Loucy (cell line): Measurements from ENCODE around the gene VAPB.
"Not testable (repeated sequence)": the region's sequence is repeated elsewhere in the genome, so short reads cannot be mapped to it uniquely, and the experiment has no call there.

Experiments used
- H2AFZ ChIP-seq: fragments of 200-600 bp; sonication (generic); 2 replicates; pipeline ENCODE4 v1.6.0; 2016; ENCODE audit warnings: antibody characterized with exemption, mild to moderate bottlenecking, low read length, moderate library complexity
- H3F3A ChIP-seq: fragments of 200-600 bp; 2 replicates; pipeline ENCODE4 v1.6.0; 2016; ENCODE audit warnings: antibody characterized with exemption, low read depth, mild to moderate bottlenecking
- H3K27me3 ChIP-seq: fragments of 200-600 bp; sonication (generic); 2 replicates; pipeline ENCODE4 v1.6.1; 2014; ENCODE audit warnings: low read length, mild to moderate bottlenecking; ENCODE audit not compliant: insufficient read depth, poor library complexity, severe bottlenecking
- H3K36me3 ChIP-seq: fragments of 200-600 bp; sonication (generic); 2 replicates; pipeline ENCODE4 v1.6.1; 2016; ENCODE audit warnings: low read length; ENCODE audit not compliant: insufficient read depth
- H3K4me1 ChIP-seq: fragments of 200-600 bp; sonication (generic); 2 replicates; pipeline ENCODE4 v1.5.1; 2014; ENCODE audit warnings: low read length, mild to moderate bottlenecking; ENCODE audit not compliant: insufficient read depth, poor library complexity, severe bottlenecking
- H3K4me2 ChIP-seq: fragments of 200-600 bp; sonication (generic); 2 replicates; pipeline ENCODE4 v1.6.0; 2014; ENCODE audit warnings: antibody characterized with exemption, low read length, low read depth, mild to moderate bottlenecking; ENCODE audit not compliant: poor library complexity, severe bottlenecking
- H3K4me3 ChIP-seq: fragments of 200-600 bp; sonication (generic); 2 replicates; pipeline ENCODE4 v1.5.1; 2014; ENCODE audit warnings: low read length, mild to moderate bottlenecking, mixed read lengths; ENCODE audit not compliant: poor library complexity, severe bottlenecking
- H3K79me2 ChIP-seq: fragments of 200-600 bp; sonication (generic); 2 replicates; pipeline ENCODE4 v1.6.1; 2014; ENCODE audit warnings: low read length; ENCODE audit not compliant: insufficient read depth
- H3K9ac ChIP-seq: fragments of 200-600 bp; sonication (generic); 2 replicates; pipeline ENCODE4 v1.6.0; 2014; ENCODE audit warnings: mild to moderate bottlenecking, low read depth, low read length, moderate library complexity; ENCODE audit not compliant: poor library complexity, severe bottlenecking
- H3K9me2 ChIP-seq: fragments of 200-600 bp; sonication (generic); replicated peaks from 2 replicates; pipeline ENCODE4 v1.6.1; 2016; ENCODE audit warnings: low read depth, low read length, mixed read lengths
- H3K9me3 ChIP-seq: fragments of 200-600 bp; sonication (generic); 2 replicates; pipeline ENCODE4 v1.6.1; 2014; ENCODE audit warnings: mild to moderate bottlenecking, antibody characterized with exemption, low read length, low read depth; ENCODE audit not compliant: insufficient read depth
- H4K20me1 ChIP-seq: fragments of 200-600 bp; sonication (generic); 2 replicates; pipeline ENCODE4 v1.6.0; 2014; ENCODE audit warnings: antibody characterized with exemption, low read length, mild to moderate bottlenecking; ENCODE audit not compliant: insufficient read depth, poor library complexity, severe bottlenecking
- CTCF ChIP-seq: fragments of 200-600 bp; sonication (generic); conservative IDR thresholded peaks from 2 replicates; pipeline ENCODE4 v1.5.1; 2014; ENCODE audit warnings: mild to moderate bottlenecking, antibody characterized with exemption, low read length
- EZH2phosphoT487 ChIP-seq: fragments of 200-600 bp; IDR thresholded peaks from 2 replicates; pipeline ENCODE4 v1.6.1; 2018; ENCODE audit warnings: antibody characterized with exemption, mild to moderate bottlenecking, moderate library complexity, borderline replicate concordance

The VAPB gene

GRCh38 chr20:58407966-58408557, 19.0 kb downstream of the VAPB start:
- Histone ChIP-seq H3K9me3 (no peaks in the 10 kb centered on the region), H3F3A (no peaks in the 10 kb centered on the region), H3K9ac (no peak overlapping the region), H4K20me1 (peaks cover 83% of the 10 kb centered on the region), H3K79me2 (peaks cover 98% of the 10 kb centered on the region), H3K4me1 (peaks cover 11% of the 10 kb centered on the region), H3K27me3 (no peaks in the 10 kb centered on the region), H2AFZ (no peak overlapping the region), H3K9me2 (no peaks in the 10 kb centered on the region), H3K4me2 (peak overlapping the region; percentile 22), H3K4me3 (no peak overlapping the region), H3K36me3 (no peaks in the 10 kb centered on the region)
- TF ChIP-seq CTCF (no peak), EZH2phosphoT487 (no peak)

GRCh38 chr20:58408603-58409246, 19.7 kb downstream of the VAPB start:
- H2AFZ ChIP-seq, result no peak overlapping the region
- no peak overlapping the region for H3K9ac ChIP-seq
- H3K27me3 ChIP-seq, result no peaks in the 10 kb centered on the region
- no peak overlapping the region for H3K4me3 ChIP-seq
- H3F3A ChIP-seq, result no peaks in the 10 kb centered on the region
- no peaks in the 10 kb centered on the region for H3K9me2 ChIP-seq
- peaks cover 76% of the 10 kb centered on the region for H4K20me1 ChIP-seq
- H3K9me3 ChIP-seq, result no peaks in the 10 kb centered on the region
- H3K4me2 ChIP-seq, result peak overlapping the region; percentile 22
- peaks cover 92% of the 10 kb centered on the region for H3K79me2 ChIP-seq
- H3K4me1 ChIP-seq, result peaks cover 11% of the 10 kb centered on the region
- TF ChIP-seq CTCF (no peak), EZH2phosphoT487 (no peak)
- no peaks in the 10 kb centered on the region for H3K36me3 ChIP-seq

- H4K20me1 ChIP-seq, result peaks cover 69% of the 10 kb centered on the region
- H2AFZ ChIP-seq, H3F3A ChIP-seq, H3K4me2 ChIP-seq, H3K4me3 ChIP-seq, H3K9me3 ChIP-seq, H3K27me3 ChIP-seq, H3K9ac ChIP-seq, H3K9me2 ChIP-seq, H3K4me1 ChIP-seq: not testable (repeated sequence)
- peaks cover 16% of the 10 kb centered on the region; the same call in 1 of the 2 replicates for H3K36me3 ChIP-seq
- peaks cover 79% of the 10 kb centered on the region for H3K79me2 ChIP-seq
These were observed 25.2 kb downstream of the VAPB start for GRCh38 chr20:58414216-58414615.

GRCh38 chr20:58414786-58415185, 25.8 kb downstream of the VAPB start:
- H3K79me2 ChIP-seq, result peaks cover 79% of the 10 kb centered on the region
- not testable (repeated sequence) for H3K9me3 ChIP-seq, H3K27me3 ChIP-seq, H2AFZ ChIP-seq, H3K9me2 ChIP-seq, H3F3A ChIP-seq, H3K4me3 ChIP-seq, H3K4me2 ChIP-seq, H3K4me1 ChIP-seq, H3K9ac ChIP-seq
- H4K20me1 ChIP-seq, result peaks cover 67% of the 10 kb centered on the region
- peaks cover 21% of the 10 kb centered on the region; the same call in 1 of the 2 replicates for H3K36me3 ChIP-seq
